H1 (cell line): Measurements from ENCODE around the gene NEB. TPM values are rescaled to one million over a fixed set of nuclear protein-coding genes. Genes with fewer than 3 reads are reported as not detected.
"Not testable (repeated sequence)": the region's sequence is repeated elsewhere in the genome, so short reads cannot be mapped to it uniquely, and the experiment has no call there.

Source experiments
- CTCF ChIA-PET: fragments of 300-600 bp; sonication (Branson Sonifier 250); formaldehyde crosslinking; loops from one replicate; lab custom pipeline; 2021; ENCODE audit not compliant: partially characterized antibody; lab: Charles Lee
- POLR2A ChIA-PET: fragments of 300-600 bp; sonication (Branson Sonifier 250); formaldehyde crosslinking; loops from one replicate; lab custom pipeline; 2021; ENCODE audit warnings: inconsistent platforms; ENCODE audit not compliant: partially characterized antibody; lab: Charles Lee
- DNase-seq, 2 experiments: peaks; one replicate each; pipeline versions ENCODE4 v3.0.0 to v3.0.0-alpha.2; 2010 to 2022; ENCODE audit warnings: low spot score in 2 of 2, low read depth in 1 of 2, mixed read lengths in 1 of 2
- FAIRE-seq: peaks from 2 replicates; lab custom pipeline; 2011; peaks lifted over from hg19 to GRCh38; lab: Jason Lieb, UNC
- H2AFZ ChIP-seq: 2 replicates; pipeline ENCODE4 v1.8.1; 2012; ENCODE audit warnings: low read length, inconsistent platforms
- H2AK5ac ChIP-seq: 2 replicates; pipeline ENCODE4 v1.6.1; 2013; ENCODE audit warnings: low read depth, low read length
- H2BK120ac ChIP-seq: replicated peaks from 2 replicates; pipeline ENCODE3; 2013; ENCODE audit warnings: low read depth, low read length, inconsistent platforms
- H2BK12ac ChIP-seq: 2 replicates; pipeline ENCODE4 v1.6.1; 2013; ENCODE audit warnings: low read depth, low read length
- H2BK15ac ChIP-seq: 2 replicates; pipeline ENCODE4 v1.6.1; 2013; ENCODE audit warnings: low read length
- H2BK20ac ChIP-seq: 2 replicates; pipeline ENCODE4 v1.6.1; 2013; ENCODE audit warnings: low read length
- H2BK5ac ChIP-seq: 2 replicates; pipeline ENCODE4 v1.6.1; 2013; ENCODE audit warnings: low read depth, low read length
- H3K14ac ChIP-seq: 2 replicates; pipeline ENCODE4 v1.6.1; 2013; ENCODE audit warnings: inconsistent platforms; ENCODE audit not compliant: insufficient read length
- H3K18ac ChIP-seq: 2 replicates; pipeline ENCODE4 v1.6.1; 2013; ENCODE audit warnings: low read length; ENCODE audit errors: extremely low read depth
- H3K23ac ChIP-seq: 2 replicates; pipeline ENCODE4 v1.6.1; 2013; ENCODE audit warnings: inconsistent platforms; ENCODE audit not compliant: insufficient read length
- H3K23me2 ChIP-seq: 2 replicates; pipeline ENCODE4 v1.6.1; 2013; ENCODE audit warnings: low read depth, low read length
- H3K27ac ChIP-seq: 2 replicates; pipeline ENCODE4 v1.6.1; 2011; ENCODE audit warnings: low read depth, low read length, inconsistent platforms
- H3K27me3 ChIP-seq, 4 experiments: replicated peaks in 1 of 4; 1 replicate in 1 of 4; 2 replicates in 3 of 4; pipeline versions ENCODE4 v1.6.1 to v1.8.1; 2011 to 2013; ENCODE audit warnings: low read length in 3 of 4, mild to moderate bottlenecking in 3 of 4, inconsistent platforms in 2 of 4, mixed read lengths in 2 of 4, moderate library complexity in 1 of 4; ENCODE audit not compliant: control insufficient read depth in 3 of 4, insufficient read depth in 3 of 4; ENCODE audit errors: extremely low read depth in 1 of 4
- H3K36me3 ChIP-seq, 4 experiments: 2 replicates each; pipeline versions ENCODE4 v1.6.1 to v1.8.1; 2011 to 2013; ENCODE audit warnings: mild to moderate bottlenecking in 4 of 4, low read length in 3 of 4, moderate library complexity in 2 of 4, control low read depth in 1 of 4, inconsistent platforms in 1 of 4; ENCODE audit not compliant: insufficient read depth in 4 of 4, control insufficient read depth in 2 of 4
- H3K4ac ChIP-seq: replicated peaks from 2 replicates; pipeline ENCODE3; 2013; ENCODE audit warnings: low read length, low read depth, mixed read lengths, inconsistent platforms; ENCODE audit not compliant: insufficient read length
- H3K4me1 ChIP-seq, 4 experiments: replicated peaks in 1 of 4; 1 replicate in 1 of 4; 2 replicates in 3 of 4; pipeline versions ENCODE4 v1.6.1 to v1.8.1; 2011 to 2013; ENCODE audit warnings: low read length in 3 of 4, inconsistent platforms in 2 of 4, mixed read lengths in 1 of 4; ENCODE audit not compliant: insufficient read depth in 4 of 4, control insufficient read depth in 3 of 4
- H3K4me2 ChIP-seq, 2 experiments: 2 replicates each; pipeline versions ENCODE4 v1.6.1 to v1.8.1; 2011 to 2013; ENCODE audit warnings: low read depth in 2 of 2, low read length in 2 of 2, control low read depth in 1 of 2, inconsistent platforms in 1 of 2, mild to moderate bottlenecking in 1 of 2; ENCODE audit not compliant: insufficient read depth in 1 of 2
- H3K4me3 ChIP-seq, 4 experiments: fragments of 200-600, 300-600 bp in 1 of 4; sonication (generic), shearing (Covaris generic), sonication (Bioruptor Twin) in 1 of 4; 2 replicates each; pipeline versions ENCODE4 v1.5.1 to v1.8.1; 2011 to 2016; ENCODE audit warnings: low read length in 4 of 4, low read depth in 3 of 4, control low read depth in 2 of 4, inconsistent platforms in 2 of 4, mild to moderate bottlenecking in 2 of 4, mixed read lengths in 1 of 4, moderate library complexity in 1 of 4; ENCODE audit not compliant: insufficient read depth in 2 of 4; ENCODE audit errors: extremely low read depth in 1 of 4
- H3K56ac ChIP-seq: replicated peaks from 2 replicates; pipeline ENCODE3; 2013; ENCODE audit warnings: low read depth, mild to moderate bottlenecking, mixed read lengths, low read length, inconsistent platforms; ENCODE audit not compliant: insufficient read length
- H3K79me1 ChIP-seq: 2 replicates; pipeline ENCODE4 v1.6.1; 2013; ENCODE audit warnings: low read depth, low read length, control low read depth
- H3K79me2 ChIP-seq, 2 experiments: 2 replicates each; pipeline versions ENCODE4 v1.6.1 to v1.8.1; 2012 to 2013; ENCODE audit warnings: low read length in 2 of 2, mild to moderate bottlenecking in 2 of 2, inconsistent platforms in 1 of 2; ENCODE audit not compliant: insufficient read depth in 2 of 2, control insufficient read depth in 1 of 2
- H3K9ac ChIP-seq, 4 experiments: replicated peaks in 1 of 4; 1 replicate in 1 of 4; 2 replicates in 3 of 4; pipeline versions ENCODE4 v1.6.1 to v1.8.1; 2011 to 2013; ENCODE audit warnings: low read depth in 3 of 4, low read length in 3 of 4, control low read depth in 2 of 4, mild to moderate bottlenecking in 2 of 4, moderate library complexity in 2 of 4, inconsistent platforms in 1 of 4; ENCODE audit errors: extremely low read depth in 1 of 4
- H3K9me3 ChIP-seq, 2 experiments: 2 replicates each; pipeline versions ENCODE4 v1.6.1 to v1.8.1; 2012 to 2013; ENCODE audit warnings: mild to moderate bottlenecking in 2 of 2, moderate library complexity in 2 of 2, control low read depth in 1 of 2, inconsistent platforms in 1 of 2, low read depth in 1 of 2, low read length in 1 of 2, mixed read lengths in 1 of 2; ENCODE audit not compliant: insufficient read depth in 2 of 2
- H4K20me1 ChIP-seq, 2 experiments: replicated peaks in 1 of 2; 2 replicates each; pipeline versions ENCODE3 to v1.8.1; 2011 to 2013; ENCODE audit warnings: inconsistent platforms in 2 of 2, low read length in 2 of 2, mild to moderate bottlenecking in 1 of 2; ENCODE audit not compliant: insufficient read depth in 2 of 2, control insufficient read depth in 1 of 2
- H4K5ac ChIP-seq: 2 replicates; pipeline ENCODE4 v1.6.1; 2013; ENCODE audit warnings: low read length, low read depth, mixed read lengths, inconsistent platforms; ENCODE audit not compliant: insufficient read length
- H4K8ac ChIP-seq: 2 replicates; pipeline ENCODE4 v1.8.0; 2013; ENCODE audit warnings: mild to moderate bottlenecking, moderate library complexity, low read length, inconsistent platforms; ENCODE audit not compliant: insufficient read depth; ENCODE audit errors: extremely low read depth
- H4K91ac ChIP-seq: replicated peaks from 2 replicates; pipeline ENCODE3; 2013; ENCODE audit warnings: low read length, mixed read lengths, inconsistent platforms; ENCODE audit not compliant: insufficient read length
- WGBS, 2 experiments: shearing (Covaris generic) in 1 of 2; methylation state at CpG; one replicate each; pipeline versions ENCODE4 v1.1.6 to v1.1.7; 2013 to 2015; ENCODE audit warnings: low lambda C conversion rate in 2 of 2, mixed read lengths in 2 of 2, inconsistent platforms in 1 of 2, low coverage in 1 of 2, missing lambda C conversion rate in 1 of 2; ENCODE audit not compliant: insufficient replicate concordance in 2 of 2, insufficient coverage in 1 of 2, insufficient read length in 1 of 2; ENCODE audit errors: extremely low coverage in 1 of 2, missing lambda C conversion rate in 1 of 2; 5-methylcytosine and 5-hydroxymethylcytosine counted together
- polyA plus RNA-seq, 7 experiments: library from polyadenylated mRNA; depleted of rRNA in 3 of 7; stranded (reverse) in 5 of 7; unstranded in 2 of 7; fragments of >200 nt in 5 of 7; fragments of 200-250 nt in 2 of 7; gene quantifications; 1 replicate in 5 of 7; 2 replicates in 1 of 7; 4 replicates in 1 of 7; pipeline versions ENCODE4 v1.2.1 to v1.2.3, GENCODE V29; 2011 to 2013; ENCODE audit warnings: missing spikeins in 2 of 7, mixed read lengths in 2 of 7
- total RNA-seq: library from RNA; stranded (reverse); fragmentation: NEBNext Ultra II Directional; extraction: Animal tissue kit (Norgen Biotek cat#: 25700); gene quantifications from 2 replicates; pipeline ENCODE4 v1.2.1, GENCODE V29; 2021

NEB gene
- total and polyA plus RNA-seq, 2 of the 8 experiments (the other 6 are each of a cell fraction or from before 2014, with no cell fraction given), result 1.4 to 2.5 TPM

GRCh38 chr2:151603530-151603929 is 130.7 kb downstream of the NEB start:
- H2BK20ac ChIP-seq, H3K27me3 ChIP-seq, H3K9me3 ChIP-seq, H2BK120ac ChIP-seq, H3K36me3 ChIP-seq, H3K4me2 ChIP-seq, H2BK15ac ChIP-seq, H2AFZ ChIP-seq, H2AK5ac ChIP-seq, H3K23ac ChIP-seq, H3K79me1 ChIP-seq, H3K56ac ChIP-seq, H2BK12ac ChIP-seq, H4K8ac ChIP-seq, H4K20me1 ChIP-seq, H3K18ac ChIP-seq, FAIRE-seq, H3K14ac ChIP-seq, DNase-seq, POLR2A ChIA-PET, H4K5ac ChIP-seq, CTCF ChIA-PET, H3K9ac ChIP-seq, H3K27ac ChIP-seq, H3K4ac ChIP-seq, H3K79me2 ChIP-seq, H3K4me1 ChIP-seq, H2BK5ac ChIP-seq, H3K4me3 ChIP-seq, H3K23me2 ChIP-seq, H4K91ac ChIP-seq: not testable (repeated sequence)
- no CpG with 5 or more reads among the region's 2 CpGs for WGBS, 2 experiments

DNA sequence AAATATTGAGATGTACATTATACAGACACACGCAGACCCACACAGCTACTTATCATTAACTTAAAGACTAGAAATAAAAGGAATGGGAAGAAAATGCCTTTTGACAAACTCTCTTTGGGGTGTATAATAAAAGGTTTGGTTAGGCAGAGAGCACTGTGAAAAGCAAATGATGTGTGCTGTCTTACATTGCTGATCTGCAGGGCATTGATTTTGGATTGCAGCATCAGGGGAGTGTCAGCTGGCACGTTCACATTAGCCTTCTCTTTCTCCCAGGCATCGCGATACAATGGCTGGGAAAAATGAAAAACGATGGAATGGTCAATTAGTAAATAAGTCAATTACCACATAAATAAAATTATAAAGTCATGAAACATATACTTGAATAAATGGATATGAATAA is 131.9 kb downstream of the NEB start:
- H3K36me3 ChIP-seq, CTCF ChIA-PET, H3K18ac ChIP-seq, H4K20me1 ChIP-seq, H3K4me3 ChIP-seq, H2BK15ac ChIP-seq, H2BK120ac ChIP-seq, FAIRE-seq, H3K4me2 ChIP-seq, H4K8ac ChIP-seq, H2AFZ ChIP-seq, H3K14ac ChIP-seq, H2BK20ac ChIP-seq, H3K23ac ChIP-seq, H3K79me1 ChIP-seq, H2BK5ac ChIP-seq, H3K9ac ChIP-seq, H2BK12ac ChIP-seq, H3K4me1 ChIP-seq, H3K23me2 ChIP-seq, H3K27ac ChIP-seq, H3K27me3 ChIP-seq, POLR2A ChIA-PET, H2AK5ac ChIP-seq, H3K56ac ChIP-seq, H3K79me2 ChIP-seq, H3K4ac ChIP-seq, DNase-seq, H4K91ac ChIP-seq, H4K5ac ChIP-seq, H3K9me3 ChIP-seq: not testable (repeated sequence)
- no CpG with 5 or more reads among the region's 5 CpGs for whole genome bisulfite sequencing, 2 experiments
